ENCODE results near the gene TAAR9. TPM values are rescaled to one million over a fixed set of nuclear protein-coding genes. Genes with fewer than 3 reads are reported as not detected.

Gene TAAR9
- total RNA-seq, 1 experiment from 2014 or later: not detected

DNA sequence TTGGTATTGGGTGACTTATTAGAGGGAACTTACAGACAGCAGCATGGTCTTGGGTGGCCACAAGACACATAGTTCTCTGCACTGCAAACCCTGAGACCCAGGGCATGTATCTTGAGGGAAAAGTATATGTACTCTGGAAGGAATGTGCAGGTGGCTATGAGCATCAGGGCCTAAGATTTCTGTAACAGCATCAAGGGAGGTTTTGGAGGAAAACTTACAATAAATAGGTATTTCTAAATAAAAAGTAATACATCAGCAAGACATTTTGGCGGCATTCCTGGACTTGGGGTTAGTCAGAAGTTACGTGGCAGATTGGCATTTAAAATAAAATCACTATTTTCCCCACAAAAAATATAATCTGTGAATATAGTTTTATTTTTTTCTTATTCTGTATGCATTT, 17.1 kb upstream of the TAAR9 start:
- Histone ChIP-seq H3K36me3 (ENCODE audit: control insufficient read depth, insufficient read depth, low read length) (no peaks in the 10 kb centered on the region), H3K4me1 (no peaks in the 10 kb centered on the region), H3K9me3 (no peaks in the 10 kb centered on the region), H3K27me3 (replicated peaks; ENCODE audit: control insufficient read depth, insufficient read depth, low read length) (no peaks in the 10 kb centered on the region), H3K4me3 (ENCODE audit: low read depth, low read length) (no peak overlapping the region)
- Mint-ChIP-seq H3K9me3 (ENCODE audit: unreplicated experiment) (no peaks in the 10 kb centered on the region), H3K27me3 (ENCODE audit: insufficient read depth, unreplicated experiment) (peaks cover 3% of the 10 kb centered on the region), H3K4me3 (ENCODE audit: unreplicated experiment) (no peak overlapping the region), H3K27ac (ENCODE audit: unreplicated experiment) (no peak overlapping the region), H3K4me1 (ENCODE audit: low read depth, unreplicated experiment) (no peaks in the 10 kb centered on the region), H3K36me3 (ENCODE audit: insufficient read depth, unreplicated experiment) (no peaks in the 10 kb centered on the region)
- POLR2A ChIA-PET: no interaction called here
- intact Hi-C loops (cut with micrococcal nuclease; ENCODE audit: unreplicated experiment): no loop called here
- TF ChIP-seq, protein P1, sequence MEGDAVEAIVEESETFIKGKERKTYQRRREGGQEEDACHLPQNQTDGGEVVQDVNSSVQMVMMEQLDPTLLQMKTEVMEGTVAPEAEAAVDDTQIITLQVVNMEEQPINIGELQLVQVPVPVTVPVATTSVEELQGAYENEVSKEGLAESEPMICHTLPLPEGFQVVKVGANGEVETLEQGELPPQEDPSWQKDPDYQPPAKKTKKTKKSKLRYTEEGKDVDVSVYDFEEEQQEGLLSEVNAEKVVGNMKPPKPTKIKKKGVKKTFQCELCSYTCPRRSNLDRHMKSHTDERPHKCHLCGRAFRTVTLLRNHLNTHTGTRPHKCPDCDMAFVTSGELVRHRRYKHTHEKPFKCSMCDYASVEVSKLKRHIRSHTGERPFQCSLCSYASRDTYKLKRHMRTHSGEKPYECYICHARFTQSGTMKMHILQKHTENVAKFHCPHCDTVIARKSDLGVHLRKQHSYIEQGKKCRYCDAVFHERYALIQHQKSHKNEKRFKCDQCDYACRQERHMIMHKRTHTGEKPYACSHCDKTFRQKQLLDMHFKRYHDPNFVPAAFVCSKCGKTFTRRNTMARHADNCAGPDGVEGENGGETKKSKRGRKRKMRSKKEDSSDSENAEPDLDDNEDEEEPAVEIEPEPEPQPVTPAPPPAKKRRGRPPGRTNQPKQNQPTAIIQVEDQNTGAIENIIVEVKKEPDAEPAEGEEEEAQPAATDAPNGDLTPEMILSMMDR (IDR thresholded peaks at IDR 0.05; ENCODE audit: insufficient read depth in 1 of 2, low read depth in 1 of 2, low read length in 1 of 2, severe bottlenecking in 1 of 2, unreplicated experiment in 1 of 2): no peak
- BruUV-seq (replicated peaks): no TSS peak
- CTCF ChIA-PET: interaction anchor here (1.3 kb wide), 1 partner anchor 10 kb away, joined by 3 read pairs; no protein-coding TSS in a partner anchor
- DNase-seq: no peak

DNA sequence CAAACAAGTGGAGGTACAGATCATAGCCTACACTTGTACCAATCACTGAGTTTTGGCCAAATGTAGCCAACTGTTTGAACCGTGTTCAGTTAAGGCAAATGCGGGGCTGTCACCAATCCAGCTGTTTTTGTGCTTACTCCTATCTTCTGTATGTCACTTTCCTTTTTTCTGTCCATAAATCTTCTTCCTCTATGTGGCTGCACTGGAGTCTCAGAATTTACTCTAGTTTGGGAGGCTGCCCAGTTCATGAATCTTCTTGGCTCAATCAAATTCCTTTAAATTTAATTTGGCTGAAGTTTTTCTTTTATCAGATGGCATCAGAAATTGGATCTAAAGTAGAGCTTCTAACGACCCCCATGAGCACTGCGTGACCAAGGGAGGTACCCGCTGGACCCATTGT, 13.4 kb upstream of the TAAR9 start:
- Mint-ChIP-seq H3K36me3 (ENCODE audit: insufficient read depth, unreplicated experiment) (no peaks in the 10 kb centered on the region), H3K4me1 (ENCODE audit: low read depth, unreplicated experiment) (no peaks in the 10 kb centered on the region), H3K4me3 (ENCODE audit: unreplicated experiment) (no peak overlapping the region), H3K27ac (ENCODE audit: unreplicated experiment) (no peak overlapping the region), H3K27me3 (ENCODE audit: insufficient read depth, unreplicated experiment) (peaks cover 3% of the 10 kb centered on the region), H3K9me3 (ENCODE audit: unreplicated experiment) (no peaks in the 10 kb centered on the region)
- intact Hi-C loops (cut with micrococcal nuclease; ENCODE audit: unreplicated experiment): no loop called here
- TF ChIP-seq, protein P1 (IDR thresholded peaks at IDR 0.05; ENCODE audit: insufficient read depth in 1 of 2, low read depth in 1 of 2, low read length in 1 of 2, severe bottlenecking in 1 of 2, unreplicated experiment in 1 of 2): no peak
- no peaks in the 10 kb centered on the region for H3K4me1 ChIP-seq
- POLR2A ChIA-PET: no interaction called here
- no TSS peak for BruUV-seq (replicated peaks)
- H3K27me3 ChIP-seq (replicated peaks; ENCODE audit: control insufficient read depth, insufficient read depth, low read length): no peaks in the 10 kb centered on the region
- no peaks in the 10 kb centered on the region for H3K9me3 ChIP-seq
- no peak overlapping the region for H3K4me3 ChIP-seq (ENCODE audit: low read depth, low read length)
- H3K36me3 ChIP-seq (ENCODE audit: control insufficient read depth, insufficient read depth, low read length): no peaks in the 10 kb centered on the region
- no peak for DNase-seq
- CTCF ChIA-PET: interaction anchor here (0.8 kb wide), 1 partner anchor 12 kb away, joined by 3 read pairs; no protein-coding TSS in a partner anchor

DNA sequence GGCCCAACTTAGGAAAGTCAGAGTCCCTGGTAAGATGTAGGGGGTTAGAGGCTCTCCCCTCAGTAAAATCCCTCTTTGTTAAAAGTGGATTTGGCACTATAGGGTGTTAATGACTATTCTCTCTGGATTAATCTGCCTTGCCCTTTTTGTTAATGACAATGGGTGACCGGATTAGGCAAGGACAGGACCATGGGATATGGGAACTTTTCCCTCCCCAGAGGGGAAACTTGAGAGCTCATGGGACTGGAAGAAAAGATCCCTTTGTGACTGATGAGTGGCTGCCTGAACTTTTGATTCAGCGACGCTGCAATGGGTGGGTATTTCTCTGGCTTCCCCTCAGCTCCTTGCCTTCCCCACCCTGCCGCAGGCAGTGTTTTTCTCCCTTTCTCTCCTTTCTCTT, 12.2 kb upstream of the TAAR9 start:
- no peak overlapping the region for H3K4me3 Mint-ChIP-seq (ENCODE audit: unreplicated experiment)
- no peaks in the 10 kb centered on the region for H3K4me1 Mint-ChIP-seq (ENCODE audit: low read depth, unreplicated experiment)
- no peaks in the 10 kb centered on the region for H3K27me3 ChIP-seq (replicated peaks; ENCODE audit: control insufficient read depth, insufficient read depth, low read length)
- H3K9me3 Mint-ChIP-seq (ENCODE audit: unreplicated experiment): no peaks in the 10 kb centered on the region
- POLR2A ChIA-PET: no interaction called here
- CTCF ChIA-PET: no interaction called here
- TF ChIP-seq, protein P1 (IDR thresholded peaks at IDR 0.05; ENCODE audit: insufficient read depth in 1 of 2, low read depth in 1 of 2, low read length in 1 of 2, severe bottlenecking in 1 of 2, unreplicated experiment in 1 of 2): no peak
- no peak overlapping the region for H3K4me3 ChIP-seq (ENCODE audit: low read depth, low read length)
- BruUV-seq (replicated peaks): no TSS peak
- no peaks in the 10 kb centered on the region for H3K4me1 ChIP-seq
- no peaks in the 10 kb centered on the region for H3K27me3 Mint-ChIP-seq (ENCODE audit: insufficient read depth, unreplicated experiment)
- no peak overlapping the region for H3K27ac Mint-ChIP-seq (ENCODE audit: unreplicated experiment)
- no peak for DNase-seq
- H3K36me3 ChIP-seq (ENCODE audit: control insufficient read depth, insufficient read depth, low read length): no peaks in the 10 kb centered on the region
- no peaks in the 10 kb centered on the region for H3K36me3 Mint-ChIP-seq (ENCODE audit: insufficient read depth, unreplicated experiment)
- H3K9me3 ChIP-seq: no peaks in the 10 kb centered on the region
- intact Hi-C loops (cut with micrococcal nuclease; ENCODE audit: unreplicated experiment): no loop called here

All from Caco-2 (cell line).